Cardiac septum (tissue), 1 donor: ENCODE data around the gene RSRC1. TPM values are rescaled to one million over a fixed set of nuclear protein-coding genes. Genes with fewer than 3 reads are reported as not detected.
"Not testable (repeated sequence)": the region's sequence is repeated elsewhere in the genome, so short reads cannot be mapped to it uniquely, and the experiment has no call there.

Experiments
- DNase-seq: peaks from one replicate; pipeline ENCODE4 v3.0.0-alpha.2; 2020; ENCODE audit warnings: low spot score
- intact Hi-C: fragments of 100-400 bp; cut with DNase I; formaldehyde crosslinking; loops from one replicate; pipeline ENCODE4 v1.14.0; 2022
- total RNA-seq: library from RNA; stranded (reverse); fragmentation: NEBNext Ultra II Directional; extraction: Animal tissue kit (Norgen Biotek cat#: 25700); gene quantifications from one replicate; pipeline ENCODE4 v1.2.1, GENCODE V29; 2021
- donor health status: DM: no; HTN: no; CAD: no.

RSRC1 gene
- total RNA-seq, 1 donor from 2014 or later = 21.4 TPM

DNA sequence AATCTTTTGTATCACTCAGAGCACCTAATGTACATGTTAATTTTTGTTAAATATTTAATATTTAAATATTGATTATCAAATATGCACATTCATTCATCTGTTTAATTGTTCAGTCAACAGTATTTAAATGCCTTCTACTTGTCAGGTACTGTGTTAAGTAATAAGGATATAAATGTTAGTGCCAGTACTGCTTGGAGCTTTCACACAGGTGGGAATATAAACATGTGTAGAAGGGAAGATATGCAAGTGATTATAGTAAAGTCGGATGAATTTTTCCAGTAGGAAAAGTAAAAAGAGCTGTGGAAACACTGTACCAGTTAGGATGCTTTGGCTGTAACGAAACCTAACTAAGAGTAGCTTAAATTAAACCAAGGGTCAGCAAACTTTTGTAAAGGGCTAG lies 95.4 kb downstream of the RSRC1 start:
- intact Hi-C loops = no loop called here
- no peak for DNase-seq

DNA sequence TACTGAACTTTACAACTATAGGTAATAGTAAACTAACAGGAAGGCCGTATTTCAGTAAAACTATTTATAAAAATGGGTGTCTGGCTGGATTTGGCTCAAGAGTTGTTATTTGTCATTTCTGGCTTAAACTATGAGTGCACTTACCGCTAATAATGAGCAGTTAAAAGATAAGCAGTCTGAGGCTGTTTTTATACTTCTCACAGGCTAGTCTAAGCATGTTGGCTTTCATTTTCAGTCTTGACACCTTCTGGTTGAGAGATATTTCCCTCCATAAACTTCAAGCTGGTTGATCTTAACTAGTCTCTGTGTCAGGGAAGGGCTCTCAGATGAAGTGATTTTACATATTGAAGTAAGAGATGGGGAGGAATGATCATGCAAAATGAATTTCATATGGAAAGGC lies 96.1 kb downstream of the RSRC1 start:
- intact Hi-C loops = no loop called here
- DNase-seq = no peak

- intact Hi-C loops = no loop called here
- DNase-seq = no peak
Observed at GRCh38 chr3:158210067-158210466, 100.2 kb downstream of the RSRC1 start.

GRCh38 chr3:158213461-158213860 lies 103.6 kb downstream of the RSRC1 start:
- intact Hi-C loops = no loop called here
- no peak for DNase-seq

- DNase-seq = no peak
- intact Hi-C loops = no loop called here
Observed at GRCh38 chr3:158217992-158218391, 108.1 kb downstream of the RSRC1 start.

DNA sequence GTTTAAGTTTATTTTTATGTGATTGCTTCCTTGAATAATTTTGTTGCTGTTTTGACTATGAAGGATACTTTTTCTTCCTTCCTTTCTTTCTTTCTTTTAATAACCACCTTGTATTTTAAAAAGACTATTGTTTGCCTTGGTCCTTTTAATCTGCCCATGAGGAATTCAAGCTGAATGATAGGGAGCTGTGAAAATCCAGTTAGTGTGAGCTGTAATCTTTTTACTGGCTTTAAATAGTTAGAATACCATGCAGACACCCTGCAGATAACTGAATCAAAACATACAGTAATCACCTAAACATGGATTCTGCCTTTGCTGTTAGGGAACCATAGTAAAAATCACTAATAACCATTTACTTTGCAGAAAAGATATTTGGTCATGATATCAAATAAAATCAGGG lies 110.7 kb downstream of the RSRC1 start:
- intact Hi-C loops = no loop called here
- no peak for DNase-seq

DNA sequence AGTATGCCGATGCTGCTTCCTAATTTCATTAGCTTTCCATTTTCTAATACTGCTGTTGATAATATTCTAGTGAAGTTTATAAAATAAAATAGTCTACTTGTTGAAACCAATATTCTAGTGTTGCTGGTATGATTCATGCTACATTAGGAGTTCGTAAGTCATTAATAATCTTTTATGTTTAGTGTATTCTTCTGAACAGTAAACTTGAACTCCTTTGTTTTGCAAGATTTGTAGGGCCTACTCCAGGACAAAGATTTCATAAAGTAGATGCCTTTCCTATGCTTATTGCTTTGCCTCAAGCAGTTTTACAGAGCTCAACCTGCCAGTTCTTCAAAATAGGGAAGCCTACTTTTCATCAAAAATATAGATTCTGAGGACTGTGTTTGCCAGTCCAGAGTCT lies 111.5 kb downstream of the RSRC1 start:
- no peak for DNase-seq
- intact Hi-C loops = no loop called here

- no peak for DNase-seq
- intact Hi-C loops = no loop called here
Observed at GRCh38 chr3:158226429-158226828, 116.5 kb downstream of the RSRC1 start.

DNA sequence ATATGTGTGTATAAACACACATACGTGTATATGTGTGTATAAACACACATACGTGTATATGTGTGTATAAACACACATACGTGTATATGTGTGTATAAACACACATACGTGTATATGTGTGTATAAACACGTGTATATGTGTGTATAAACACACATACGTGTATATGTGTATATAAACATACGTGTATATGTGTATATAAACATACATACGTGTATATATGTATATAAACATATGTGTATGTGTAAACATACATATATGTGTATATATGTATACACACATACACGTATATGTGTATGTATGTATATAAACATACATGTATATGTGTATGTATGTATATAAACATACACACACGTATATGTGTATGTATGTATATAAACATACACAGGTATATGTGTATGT lies 119.1 kb downstream of the RSRC1 start:
- intact Hi-C loops, DNase-seq: not testable (repeated sequence)

GRCh38 chr3:158233791-158234190 lies 123.9 kb downstream of the RSRC1 start:
- no peak for DNase-seq
- intact Hi-C loops = no loop called here

GRCh38 chr3:158244274-158244673 lies 134.4 kb downstream of the RSRC1 start:
- DNase-seq = no peak
- intact Hi-C loops = no loop called here

GRCh38 chr3:158247288-158247687 lies 137.4 kb downstream of the RSRC1 start:
- intact Hi-C loops = no loop called here
- no peak for DNase-seq

DNA sequence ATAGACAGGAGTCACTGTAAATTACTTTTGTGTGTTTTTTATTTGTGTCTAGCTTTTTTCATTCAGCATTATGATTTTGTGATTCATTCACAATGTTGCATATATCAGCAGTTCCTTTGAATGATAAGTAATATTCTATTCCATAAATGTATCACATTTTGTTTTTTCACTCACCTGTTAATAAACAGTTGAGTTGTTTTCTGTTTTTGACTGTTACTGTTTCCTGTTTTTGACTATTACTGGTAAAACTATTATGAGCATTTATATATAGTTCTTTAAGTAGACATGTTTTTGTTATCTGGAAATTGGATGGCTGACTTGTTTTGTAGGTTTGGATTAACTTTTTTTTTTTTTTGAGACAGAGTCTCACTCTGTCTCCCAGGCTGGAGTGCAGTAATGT lies 138.4 kb downstream of the RSRC1 start:
- no peak for DNase-seq
- intact Hi-C loops = no loop called here

DNA sequence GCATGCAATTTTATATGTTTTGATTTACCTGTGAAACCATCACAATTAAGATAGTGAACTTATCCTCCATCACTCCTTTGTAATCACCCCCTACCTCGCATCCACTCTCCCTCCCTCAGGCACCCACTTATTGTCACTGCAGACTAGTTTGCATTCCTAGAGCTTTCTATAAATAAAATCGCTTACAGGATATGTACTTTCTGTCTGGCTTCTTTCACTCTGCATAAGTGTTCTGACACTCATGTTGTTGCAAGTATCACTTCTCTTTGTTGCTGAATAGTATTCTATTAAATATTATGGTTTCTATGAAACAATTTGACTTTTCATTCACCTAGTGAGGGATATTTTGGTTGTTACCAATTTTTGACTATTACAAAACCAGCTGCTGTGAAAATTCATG lies 139.3 kb downstream of the RSRC1 start:
- DNase-seq = no peak
- intact Hi-C loops = no loop called here

DNA sequence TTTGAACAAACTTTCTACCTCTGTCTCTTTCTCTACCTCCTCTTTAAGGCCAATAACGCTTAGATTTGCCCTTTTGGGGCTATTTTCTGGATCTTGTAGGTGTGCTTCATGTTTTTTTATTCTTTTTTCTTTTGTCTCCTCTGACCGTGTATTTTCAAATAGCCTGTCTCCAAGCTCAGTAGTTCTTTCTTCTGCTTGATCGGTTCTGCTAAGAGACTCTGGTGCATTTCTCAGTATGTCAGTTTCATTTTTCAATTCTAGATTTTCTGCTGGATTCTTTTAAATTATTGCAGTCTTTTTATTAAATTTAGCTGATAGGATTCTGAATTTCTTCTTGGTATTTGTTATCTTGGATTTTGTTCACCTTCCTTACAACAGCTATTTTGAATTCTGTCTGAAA lies 148.7 kb downstream of the RSRC1 start:
- intact Hi-C loops = no loop called here
- DNase-seq = no peak

GRCh38 chr3:158260392-158260791 lies 150.5 kb downstream of the RSRC1 start:
- intact Hi-C loops = no loop called here
- no peak for DNase-seq

GRCh38 chr3:158261371-158261991 lies 151.6 kb downstream of the RSRC1 start:
- intact Hi-C loops = no loop called here
- no peak for DNase-seq

DNA sequence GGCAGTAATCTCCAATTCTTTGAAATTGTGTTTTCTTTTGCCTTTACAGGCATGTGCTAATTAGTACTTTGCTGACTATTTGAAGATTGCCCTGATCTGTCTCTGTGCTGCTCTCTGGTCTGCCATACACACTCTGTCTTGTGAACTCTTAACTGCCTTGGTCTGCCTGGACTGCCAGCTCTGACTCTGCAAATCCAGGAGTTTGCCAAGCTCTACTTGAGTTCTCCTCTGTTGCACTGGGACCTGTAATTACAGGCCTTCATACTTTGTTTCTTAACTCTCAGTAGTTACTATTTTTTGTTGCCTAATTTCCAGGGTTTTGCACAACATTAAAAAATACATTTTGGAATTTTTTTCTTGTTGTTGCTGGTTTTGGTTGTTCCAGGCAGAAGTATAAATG lies 155.0 kb downstream of the RSRC1 start:
- DNase-seq = no peak
- intact Hi-C loops = no loop called here

GRCh38 chr3:158267015-158267414 lies 157.1 kb downstream of the RSRC1 start:
- DNase-seq = no peak
- intact Hi-C loops = no loop called here

DNA sequence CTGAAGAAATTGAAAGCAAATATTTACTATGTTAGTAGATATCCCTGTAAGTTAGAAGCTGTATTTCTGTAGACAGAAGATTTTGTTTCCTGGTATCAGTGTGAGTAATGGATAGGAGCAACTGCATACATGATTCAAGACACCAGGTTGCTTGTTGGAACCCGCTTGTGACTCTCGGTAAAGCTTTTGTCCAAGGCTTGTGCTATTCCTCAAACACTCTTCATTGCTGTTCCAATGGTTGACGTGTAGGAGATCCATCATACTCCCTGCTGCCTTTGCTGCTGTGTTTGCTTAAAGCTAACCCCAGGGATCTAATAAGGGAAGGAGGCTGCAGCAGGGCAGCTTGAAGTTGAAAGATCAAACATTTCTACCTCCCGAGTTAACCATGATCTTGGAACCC lies 160.1 kb downstream of the RSRC1 start:
- no peak for DNase-seq
- intact Hi-C loops = no loop called here

DNA sequence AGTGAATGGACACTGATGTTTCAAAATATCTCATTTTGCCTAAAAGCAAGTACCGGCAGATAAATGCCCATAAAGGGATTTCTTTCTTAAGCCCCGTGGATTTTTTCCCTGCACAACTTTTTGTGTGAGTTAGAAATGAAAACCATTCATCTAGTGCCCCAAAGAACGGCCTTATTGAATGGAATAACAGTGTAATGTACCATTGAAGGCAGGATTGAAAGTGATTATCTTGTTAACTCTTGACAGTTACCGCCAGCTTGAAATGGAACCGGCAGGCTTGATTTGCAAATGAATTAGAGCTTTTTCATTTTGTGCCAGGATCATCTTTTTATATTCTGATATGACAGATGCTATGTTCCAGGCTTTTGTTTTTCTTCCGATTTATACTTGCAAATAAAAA lies 162.2 kb downstream of the RSRC1 start:
- intact Hi-C loops = no loop called here
- no peak for DNase-seq

DNA sequence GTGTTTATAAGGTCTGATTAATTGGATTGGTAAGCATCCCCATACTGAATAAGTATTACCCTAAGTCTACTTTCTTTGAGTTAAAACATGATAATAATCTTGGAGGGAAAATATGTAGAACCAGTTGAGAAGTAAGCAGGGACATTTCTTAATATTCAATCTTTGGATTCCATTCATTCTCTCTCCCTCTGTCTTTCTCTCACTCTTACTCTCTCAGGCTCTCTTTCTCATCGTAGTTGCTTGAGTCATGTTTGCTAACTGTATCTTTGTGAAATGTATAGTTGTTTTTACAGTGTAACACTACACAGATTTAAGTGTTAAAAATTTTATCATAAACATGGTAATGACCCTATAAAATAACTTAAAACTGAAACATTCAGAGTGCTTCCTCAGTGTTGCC lies 163.8 kb downstream of the RSRC1 start:
- intact Hi-C loops = no loop called here

More for the DNA sequence above, 163.8 kb downstream of the RSRC1 start:
- DNase-seq = no peak
